Mesothelial cell of epicardium (in vitro differentiated cells): ENCODE measurements around the gene DEAF1. TPM values are rescaled to one million over a fixed set of nuclear protein-coding genes. Genes with fewer than 3 reads are reported as not detected.

Experiments used
- DNase-seq, 2 experiments: peaks; one replicate each; pipeline ENCODE4 v3.0.0; 2021; ENCODE audit warnings: low spot score in 2 of 2; ENCODE audit not compliant: unreplicated experiment in 2 of 2
- H3K27ac Mint-ChIP-seq: 2 replicates; pipeline ENCODE4 v1.8.0; 2021; ENCODE audit warnings: mixed read lengths
- H3K27me3 Mint-ChIP-seq: 2 replicates; pipeline ENCODE4 v1.8.0; 2021; ENCODE audit warnings: low read depth, mixed read lengths
- H3K36me3 Mint-ChIP-seq: 2 replicates; pipeline ENCODE4 v1.8.0; 2021; ENCODE audit warnings: mixed read lengths
- H3K4me1 Mint-ChIP-seq: 2 replicates; pipeline ENCODE4 v1.8.0; 2021; ENCODE audit warnings: mixed read lengths
- H3K4me3 Mint-ChIP-seq: 2 replicates; pipeline ENCODE4 v1.8.0; 2021; ENCODE audit warnings: mild to moderate bottlenecking, moderate library complexity, mixed read lengths
- H3K9me3 Mint-ChIP-seq: 2 replicates; pipeline ENCODE4 v1.8.0; 2021; ENCODE audit warnings: mixed read lengths
- total RNA-seq: library from RNA; stranded (reverse); gene quantifications from 3 replicates; pipeline ENCODE4 v1.2.1, GENCODE V29; 2021
- TF ChIP-seq, protein P1 (sequence below): fragments of 200-600 bp; sonication (generic); IDR thresholded peaks from one replicate; pipeline ENCODE4 v1.5.0; 2021; ENCODE audit warnings: antibody characterized with exemption; ENCODE audit not compliant: unreplicated experiment

DEAF1 gene
- total RNA-seq, 1 donor from 2014 or later, result 64.0 TPM

DNA sequence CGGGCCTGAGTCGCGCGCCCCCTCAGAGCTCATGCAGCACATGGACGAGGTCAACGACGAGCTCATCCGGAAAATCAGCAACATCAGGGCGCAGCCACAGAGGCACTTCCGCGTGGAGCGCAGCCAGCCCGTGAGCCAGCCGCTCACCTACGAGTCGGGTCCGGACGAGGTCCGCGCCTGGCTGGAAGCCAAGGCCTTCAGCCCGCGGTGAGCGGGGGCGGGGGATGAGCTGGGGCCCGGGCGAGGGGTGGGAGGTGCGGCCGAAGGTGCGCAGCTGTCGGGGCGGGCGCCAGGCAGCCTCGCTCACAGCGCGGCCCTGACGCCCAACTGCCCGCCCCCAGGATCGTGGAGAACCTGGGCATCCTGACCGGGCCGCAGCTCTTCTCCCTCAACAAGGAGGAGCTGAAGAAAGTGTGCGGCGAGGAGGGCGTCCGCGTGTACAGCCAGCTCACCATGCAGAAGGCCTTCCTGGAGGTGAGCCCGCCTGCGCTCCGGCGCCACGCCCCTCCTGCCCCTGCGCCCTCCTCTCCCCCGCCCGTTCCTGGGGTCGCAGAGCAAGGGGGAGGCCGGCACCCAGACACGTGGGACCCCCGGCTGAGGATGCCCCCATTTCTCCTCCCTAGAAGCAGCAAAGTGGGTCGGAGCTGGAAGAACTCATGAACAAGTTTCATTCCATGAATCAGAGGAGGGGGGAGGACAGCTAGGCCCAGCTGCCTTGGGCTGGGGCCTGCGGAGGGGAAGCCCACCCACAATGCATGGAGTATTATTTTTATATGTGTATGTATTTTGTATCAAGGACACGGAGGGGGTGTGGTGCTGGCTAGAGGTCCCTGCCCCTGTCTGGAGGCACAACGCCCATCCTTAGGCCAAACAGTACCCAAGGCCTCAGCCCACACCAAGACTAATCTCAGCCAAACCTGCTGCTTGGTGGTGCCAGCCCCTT lies 31.5 kb upstream of the DEAF1 start:
- TF ChIP-seq, protein P1, sequence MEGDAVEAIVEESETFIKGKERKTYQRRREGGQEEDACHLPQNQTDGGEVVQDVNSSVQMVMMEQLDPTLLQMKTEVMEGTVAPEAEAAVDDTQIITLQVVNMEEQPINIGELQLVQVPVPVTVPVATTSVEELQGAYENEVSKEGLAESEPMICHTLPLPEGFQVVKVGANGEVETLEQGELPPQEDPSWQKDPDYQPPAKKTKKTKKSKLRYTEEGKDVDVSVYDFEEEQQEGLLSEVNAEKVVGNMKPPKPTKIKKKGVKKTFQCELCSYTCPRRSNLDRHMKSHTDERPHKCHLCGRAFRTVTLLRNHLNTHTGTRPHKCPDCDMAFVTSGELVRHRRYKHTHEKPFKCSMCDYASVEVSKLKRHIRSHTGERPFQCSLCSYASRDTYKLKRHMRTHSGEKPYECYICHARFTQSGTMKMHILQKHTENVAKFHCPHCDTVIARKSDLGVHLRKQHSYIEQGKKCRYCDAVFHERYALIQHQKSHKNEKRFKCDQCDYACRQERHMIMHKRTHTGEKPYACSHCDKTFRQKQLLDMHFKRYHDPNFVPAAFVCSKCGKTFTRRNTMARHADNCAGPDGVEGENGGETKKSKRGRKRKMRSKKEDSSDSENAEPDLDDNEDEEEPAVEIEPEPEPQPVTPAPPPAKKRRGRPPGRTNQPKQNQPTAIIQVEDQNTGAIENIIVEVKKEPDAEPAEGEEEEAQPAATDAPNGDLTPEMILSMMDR, result no peak
- no peak for DNase-seq
- Mint-ChIP-seq H3K4me1 (peaks cover 3% of the 10 kb centered on the region), H3K27me3 (peaks cover 16% of the 10 kb centered on the region), H3K36me3 (peaks cover 5% of the 10 kb centered on the region), H3K4me3 (peak overlapping the region; percentile 20), H3K9me3 (no peaks in the 10 kb centered on the region), H3K27ac (no peak overlapping the region)

DNA sequence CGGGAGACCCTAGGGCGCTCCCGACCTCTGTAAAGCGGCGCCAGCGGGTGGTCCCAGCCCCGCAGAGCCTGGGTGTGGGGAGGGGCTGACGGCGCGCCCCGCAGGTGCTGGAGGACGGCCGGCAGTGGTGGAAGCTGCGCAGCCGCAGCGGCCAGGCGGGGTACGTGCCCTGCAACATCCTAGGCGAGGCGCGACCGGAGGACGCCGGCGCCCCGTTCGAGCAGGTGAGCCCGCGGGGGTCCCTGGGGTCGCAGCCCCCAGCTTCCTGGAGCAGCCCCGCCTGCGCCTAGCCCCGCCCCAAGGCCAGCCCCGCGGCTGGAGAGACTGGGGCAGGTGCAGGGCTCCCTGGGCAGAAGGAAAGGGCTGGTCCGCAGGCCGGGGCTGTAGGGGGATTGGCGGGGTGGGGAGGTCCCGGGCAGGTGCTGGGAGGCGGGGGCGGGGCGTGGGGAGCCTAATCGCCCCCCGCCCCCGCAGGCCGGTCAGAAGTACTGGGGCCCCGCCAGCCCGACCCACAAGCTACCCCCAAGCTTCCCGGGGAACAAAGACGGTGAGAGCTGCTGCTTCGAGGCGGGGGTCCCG lies 30.7 kb upstream of the DEAF1 start:
- Mint-ChIP-seq H3K27me3 (peaks cover 18% of the 10 kb centered on the region), H3K9me3 (no peaks in the 10 kb centered on the region), H3K36me3 (peaks cover 5% of the 10 kb centered on the region), H3K27ac (no peak overlapping the region), H3K4me3 (no peak overlapping the region), H3K4me1 (peaks cover 3% of the 10 kb centered on the region)
- TF ChIP-seq, protein P1, result no peak
- DNase-seq, result no peak

DNA sequence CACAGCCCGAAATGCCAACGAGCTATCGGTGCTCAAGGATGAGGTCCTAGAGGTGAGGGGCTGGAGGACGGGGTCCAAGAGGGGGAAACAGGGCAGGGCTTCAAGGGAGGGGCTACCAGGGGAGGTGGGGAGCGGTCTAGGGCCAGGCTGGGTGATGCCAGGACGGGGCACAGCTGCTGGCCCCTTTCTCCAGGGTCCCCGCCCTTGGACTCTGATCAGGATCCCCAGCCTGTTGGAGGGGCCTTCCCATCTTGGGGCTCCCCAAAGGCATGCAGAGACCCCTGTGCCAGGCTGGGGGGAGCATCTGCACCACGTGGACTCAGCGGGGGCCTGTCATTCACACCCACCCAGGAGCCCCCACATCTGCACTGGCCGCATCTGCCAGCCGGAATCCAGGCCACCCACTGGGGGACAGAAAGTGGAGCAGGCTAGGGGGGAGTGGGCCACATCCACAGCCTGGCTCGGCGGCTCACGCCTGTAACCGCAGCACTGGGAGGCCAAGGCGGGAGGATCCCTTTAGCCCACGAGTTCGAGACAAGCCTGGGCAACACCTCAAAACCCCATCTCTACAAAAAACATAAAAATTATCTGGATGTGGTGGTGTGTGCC lies 29.9 kb upstream of the DEAF1 start:
- no peak for DNase-seq
- H3K27ac Mint-ChIP-seq, result no peak overlapping the region

DNA sequence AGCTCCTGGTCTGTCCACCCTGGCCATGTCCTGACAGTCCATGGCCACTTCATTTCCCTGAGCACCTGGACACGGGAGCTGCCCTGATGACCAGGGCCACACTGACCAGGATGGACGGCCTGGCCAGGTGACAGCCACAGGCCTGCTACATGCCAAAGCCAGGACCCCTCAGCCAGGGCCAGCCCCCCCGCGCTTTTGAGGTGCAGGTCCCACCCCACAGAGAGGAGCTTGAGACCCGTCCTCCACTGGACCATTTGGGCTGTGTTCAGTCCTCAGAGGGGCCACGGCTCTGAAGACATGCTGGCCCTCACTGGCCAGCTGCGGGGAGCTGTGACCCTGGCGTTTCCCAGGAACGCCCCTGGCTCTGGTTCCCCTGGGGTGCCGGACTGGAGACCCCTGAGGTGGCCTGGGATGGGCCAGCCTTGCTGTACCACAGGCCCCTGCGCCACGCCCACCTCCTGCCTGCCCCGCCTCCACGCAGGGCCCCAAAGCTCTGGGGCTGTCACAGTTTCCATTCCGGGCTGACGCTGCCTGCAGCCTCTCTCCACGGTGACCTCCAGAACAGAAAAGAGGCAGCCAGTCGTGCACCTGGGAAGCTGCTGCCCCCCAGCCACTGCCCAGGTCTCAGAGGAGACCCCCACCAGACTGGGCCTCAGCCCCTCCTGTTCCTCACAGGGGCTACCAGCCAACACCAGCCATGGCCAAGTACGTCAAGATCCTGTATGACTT lies 29.2 kb upstream of the DEAF1 start:
- TF ChIP-seq, protein P1, result no peak
- Mint-ChIP-seq H3K4me3 (no peak overlapping the region), H3K9me3 (no peaks in the 10 kb centered on the region), H3K4me1 (peaks cover 3% of the 10 kb centered on the region), H3K27ac (no peak overlapping the region), H3K36me3 (peaks cover 11% of the 10 kb centered on the region), H3K27me3 (peaks cover 30% of the 10 kb centered on the region)
- DNase-seq, result no peak

More for the DNA sequence above, 29.9 kb upstream of the DEAF1 start:
- peaks cover 3% of the 10 kb centered on the region for H3K4me1 Mint-ChIP-seq
- H3K9me3 Mint-ChIP-seq, result no peaks in the 10 kb centered on the region
- peaks cover 24% of the 10 kb centered on the region for H3K27me3 Mint-ChIP-seq
- peaks cover 7% of the 10 kb centered on the region for H3K36me3 Mint-ChIP-seq
- TF ChIP-seq, protein P1, result no peak
- H3K4me3 Mint-ChIP-seq, result peak overlapping the region; percentile 42

DNA sequence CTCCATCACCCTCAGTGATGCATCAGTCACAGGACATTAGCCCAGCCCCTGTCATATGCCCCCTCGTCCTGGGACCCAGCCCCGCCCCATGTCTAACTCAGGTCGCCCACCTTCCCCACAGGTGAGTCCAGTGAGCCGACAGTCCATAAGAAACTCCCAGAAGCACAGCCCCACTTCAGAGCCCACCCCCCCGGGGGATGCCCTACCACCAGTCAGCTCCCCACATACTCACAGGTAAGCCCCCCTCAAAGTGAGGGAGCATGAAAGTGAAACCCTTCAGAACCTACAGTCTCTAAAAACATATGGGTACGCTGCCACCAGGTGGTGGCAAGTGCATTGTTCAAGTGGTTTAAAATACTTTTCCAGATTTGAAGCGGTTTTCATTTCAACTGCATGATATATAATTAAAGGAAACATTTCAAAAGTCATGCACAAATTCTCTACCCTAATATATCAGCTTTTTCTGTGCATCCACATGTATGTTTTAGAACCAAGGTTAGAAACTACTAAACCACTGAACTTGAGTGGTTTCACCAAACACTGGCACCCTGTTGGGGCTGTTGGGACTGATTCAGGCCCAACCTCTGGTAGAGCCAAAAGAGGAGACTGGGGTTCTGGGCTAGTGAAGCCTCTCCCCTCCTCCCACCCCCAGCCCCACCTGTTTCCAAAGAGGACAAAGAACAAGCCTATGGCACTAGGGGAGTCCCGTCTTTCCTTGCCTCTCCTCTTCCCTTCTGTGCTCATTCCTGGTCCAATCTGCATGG lies 28.3 kb upstream of the DEAF1 start:
- no peak for DNase-seq
- Mint-ChIP-seq H3K9me3 (no peaks in the 10 kb centered on the region), H3K27ac (peak overlapping the region; percentile 34), H3K36me3 (peaks cover 12% of the 10 kb centered on the region), H3K27me3 (peaks cover 31% of the 10 kb centered on the region), H3K4me3 (no peak overlapping the region), H3K4me1 (peaks cover 3% of the 10 kb centered on the region)
- TF ChIP-seq, protein P1, result peak; percentile 48
